Measurements from ENCODE around the gene FLYWCH1.

GRCh38 chr16:2980227-2981176 is 68.8 kb downstream of the FLYWCH1 start, which contains the start of gene PKMYT1:
- TF ChIP-seq, protein P1, sequence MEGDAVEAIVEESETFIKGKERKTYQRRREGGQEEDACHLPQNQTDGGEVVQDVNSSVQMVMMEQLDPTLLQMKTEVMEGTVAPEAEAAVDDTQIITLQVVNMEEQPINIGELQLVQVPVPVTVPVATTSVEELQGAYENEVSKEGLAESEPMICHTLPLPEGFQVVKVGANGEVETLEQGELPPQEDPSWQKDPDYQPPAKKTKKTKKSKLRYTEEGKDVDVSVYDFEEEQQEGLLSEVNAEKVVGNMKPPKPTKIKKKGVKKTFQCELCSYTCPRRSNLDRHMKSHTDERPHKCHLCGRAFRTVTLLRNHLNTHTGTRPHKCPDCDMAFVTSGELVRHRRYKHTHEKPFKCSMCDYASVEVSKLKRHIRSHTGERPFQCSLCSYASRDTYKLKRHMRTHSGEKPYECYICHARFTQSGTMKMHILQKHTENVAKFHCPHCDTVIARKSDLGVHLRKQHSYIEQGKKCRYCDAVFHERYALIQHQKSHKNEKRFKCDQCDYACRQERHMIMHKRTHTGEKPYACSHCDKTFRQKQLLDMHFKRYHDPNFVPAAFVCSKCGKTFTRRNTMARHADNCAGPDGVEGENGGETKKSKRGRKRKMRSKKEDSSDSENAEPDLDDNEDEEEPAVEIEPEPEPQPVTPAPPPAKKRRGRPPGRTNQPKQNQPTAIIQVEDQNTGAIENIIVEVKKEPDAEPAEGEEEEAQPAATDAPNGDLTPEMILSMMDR (IDR thresholded peaks at IDR 0.05) = no peak
- TF ChIP-seq EZH2phosphoT487 (IDR thresholded peaks at IDR 0.05) (no peak), EZH2 (IDR thresholded peaks at IDR 0.05) (no peak)
